SK-N-SH treated with all-trans-retinoic acid at 6 μM for 48 hours (cell line): ENCODE results near the gene RNU1-3.
"Not testable (repeated sequence)": the region's sequence is repeated elsewhere in the genome, so short reads cannot be mapped to it uniquely, and the experiment has no call there.

Source experiments
- ARNTL ChIP-seq: fragments of 450-650 bp; formaldehyde crosslinking; IDR thresholded peaks from 2 replicates; pipeline ENCODE4 v1.5.0; 2020; ENCODE audit warnings: low read depth, mild to moderate bottlenecking, moderate library complexity, borderline replicate concordance
- BACH2 ChIP-seq: fragments of 250-450 bp; sonication (Bioruptor Pico); IDR thresholded peaks from 2 replicates; pipeline ENCODE4 v1.9.0; 2021; ENCODE audit warnings: mild to moderate bottlenecking, borderline replicate concordance
- RARB ChIP-seq: fragments of 250-450 bp; sonication (Bioruptor Pico); IDR thresholded peaks from 2 replicates; pipeline ENCODE4 v1.8.0; 2021; ENCODE audit warnings: mild to moderate bottlenecking, moderate library complexity
- TSHZ2 ChIP-seq: fragments of 250-450 bp; sonication (Bioruptor Pico); IDR thresholded peaks from 2 replicates; pipeline ENCODE4 v1.5.0; 2020; ENCODE audit warnings: mild to moderate bottlenecking, moderate library complexity
- ZFP30 ChIP-seq: fragments of 450-650 bp; formaldehyde crosslinking; IDR thresholded peaks from 2 replicates; pipeline ENCODE4 v1.5.0; 2022; ENCODE audit warnings: mild to moderate bottlenecking, moderate library complexity
- ZNF8 ChIP-seq: fragments of 450-650 bp; formaldehyde crosslinking; IDR thresholded peaks from 2 replicates; pipeline ENCODE4 v1.5.0; 2020; ENCODE audit warnings: mild to moderate bottlenecking, moderate library complexity

- TF ChIP-seq BACH2, RARB, ARNTL, TSHZ2, ZFP30, ZNF8 (CRISPR knock-in tag): not testable (repeated sequence)
Measured at GRCh38 chr1:16623812-16624719, 42.7 kb downstream of the RNU1-3 start.
